ENCODE results near the gene BLOC1S6. TPM values are rescaled to one million over a fixed set of nuclear protein-coding genes. Genes with fewer than 3 reads are reported as not detected.

The BLOC1S6 gene
- total and polyA plus RNA-seq, 9 of the 15 experiments (the other 6 are each of a cell fraction or from before 2014, with no cell fraction given), result 18.2 to 72.4 (median 38.4) TPM

DNA sequence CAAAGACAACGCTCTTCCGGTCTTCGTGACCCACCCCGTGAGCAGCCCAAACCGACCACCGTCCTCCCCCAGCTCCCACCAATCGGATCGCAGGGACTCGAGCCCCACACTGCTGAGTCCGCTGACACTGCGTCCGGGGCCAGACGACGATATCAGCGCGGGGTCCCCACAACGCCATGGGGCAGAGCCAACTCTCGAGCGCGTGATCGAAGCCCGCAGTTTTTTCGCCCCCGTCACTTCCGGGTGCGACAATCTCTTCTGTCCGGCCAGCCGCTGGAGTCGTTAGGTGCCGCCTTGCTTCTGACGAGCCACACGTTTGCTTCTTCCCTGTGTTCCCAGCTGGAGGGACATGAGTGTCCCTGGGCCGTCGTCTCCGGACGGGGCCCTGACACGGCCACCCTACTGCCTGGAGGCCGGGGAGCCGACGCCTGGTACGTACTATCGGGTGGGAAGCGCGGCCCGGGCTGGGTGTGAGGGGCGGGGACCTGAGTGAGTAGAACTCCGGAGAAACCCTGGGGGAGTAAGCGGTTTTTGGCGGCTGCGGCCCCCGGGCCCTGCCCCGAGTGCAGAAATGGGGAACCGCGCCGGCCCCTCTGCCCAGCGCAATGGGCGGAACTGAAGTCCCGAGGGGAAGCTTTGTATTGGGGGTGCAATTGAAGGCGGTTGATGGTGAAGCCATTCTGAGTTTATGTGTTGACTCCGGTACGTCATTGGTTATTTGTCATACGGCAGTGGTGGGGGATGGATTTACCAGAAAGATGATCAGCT is at the start of gene BLOC1S6 (continued):
- TF ChIP-seq GABPA (tag; conservative IDR thresholded peaks at IDR 0.05; ENCODE audit: low read depth) (peak; percentile 99), CC2D1A (IDR thresholded peaks at IDR 0.05) (no peak; the same call in 1 of the 2 replicates), ZNF444 (CRISPR knock-in tag; IDR thresholded peaks at IDR 0.05) (no peak), ZNF354B (CRISPR knock-in tag; IDR thresholded peaks at IDR 0.05) (no peak), RBM34 (IDR thresholded peaks at IDR 0.05; ENCODE audit: borderline replicate concordance, insufficient read depth, low read length) (no peak), NFIC (IDR thresholded peaks at IDR 0.05) (peak; percentile 76), ZNF121 (CRISPR knock-in tag; conservative IDR thresholded peaks at IDR 0.05) (no peak), SIX5 (IDR thresholded peaks at IDR 0.05; ENCODE audit: borderline replicate concordance in 1 of 2, insufficient read depth in 1 of 2, low read depth in 1 of 2, low read length in 2 of 2) (peak in 1 of 2 experiments; percentile 8; a peak in 1 of 4 replicates), ZNF717 (CRISPR knock-in tag; IDR thresholded peaks at IDR 0.05) (no peak), HLTF (IDR thresholded peaks at IDR 0.05) (peak; percentile 49; the same call in 1 of the 2 replicates), E2F1 (CRISPR knock-in tag; IDR thresholded peaks at IDR 0.05) (0 out of 2 replicates have a peak, but pooled peaks have one; percentile 70), TAL1 (IDR thresholded peaks at IDR 0.05) (no peak), RFX7 (CRISPR knock-in tag; IDR thresholded peaks at IDR 0.05) (no peak), DIDO1 (tag; IDR thresholded peaks at IDR 0.05; ENCODE audit: low read depth) (peak; percentile 78), NR2C2 (CRISPR knock-in tag; IDR thresholded peaks at IDR 0.05) (peak; percentile 77; the same call in 1 of the 2 replicates), NR2C2 (tag; IDR thresholded peaks at IDR 0.05) (peak; percentile 80), ATF1 (CRISPR knock-in tag; IDR thresholded peaks at IDR 0.05) (no peak; the same call in 1 of the 2 replicates), ATF1 (tag; IDR thresholded peaks at IDR 0.05) (peak; percentile 98), MYC (IDR thresholded peaks at IDR 0.05; ENCODE audit: low read depth, low read length) (peak; percentile 96), MYC (CRISPR knock-in tag; IDR thresholded peaks at IDR 0.05; ENCODE audit: borderline replicate concordance, low read depth) (no peak), HMG20B (CRISPR knock-in tag; IDR thresholded peaks at IDR 0.05) (no peak), HCFC1 (IDR thresholded peaks at IDR 0.05; ENCODE audit: low read depth, low read length) (peak; percentile 66), ZNF77 (CRISPR knock-in tag; IDR thresholded peaks at IDR 0.05) (no peak)
- TF ChIP-seq, protein P1, sequence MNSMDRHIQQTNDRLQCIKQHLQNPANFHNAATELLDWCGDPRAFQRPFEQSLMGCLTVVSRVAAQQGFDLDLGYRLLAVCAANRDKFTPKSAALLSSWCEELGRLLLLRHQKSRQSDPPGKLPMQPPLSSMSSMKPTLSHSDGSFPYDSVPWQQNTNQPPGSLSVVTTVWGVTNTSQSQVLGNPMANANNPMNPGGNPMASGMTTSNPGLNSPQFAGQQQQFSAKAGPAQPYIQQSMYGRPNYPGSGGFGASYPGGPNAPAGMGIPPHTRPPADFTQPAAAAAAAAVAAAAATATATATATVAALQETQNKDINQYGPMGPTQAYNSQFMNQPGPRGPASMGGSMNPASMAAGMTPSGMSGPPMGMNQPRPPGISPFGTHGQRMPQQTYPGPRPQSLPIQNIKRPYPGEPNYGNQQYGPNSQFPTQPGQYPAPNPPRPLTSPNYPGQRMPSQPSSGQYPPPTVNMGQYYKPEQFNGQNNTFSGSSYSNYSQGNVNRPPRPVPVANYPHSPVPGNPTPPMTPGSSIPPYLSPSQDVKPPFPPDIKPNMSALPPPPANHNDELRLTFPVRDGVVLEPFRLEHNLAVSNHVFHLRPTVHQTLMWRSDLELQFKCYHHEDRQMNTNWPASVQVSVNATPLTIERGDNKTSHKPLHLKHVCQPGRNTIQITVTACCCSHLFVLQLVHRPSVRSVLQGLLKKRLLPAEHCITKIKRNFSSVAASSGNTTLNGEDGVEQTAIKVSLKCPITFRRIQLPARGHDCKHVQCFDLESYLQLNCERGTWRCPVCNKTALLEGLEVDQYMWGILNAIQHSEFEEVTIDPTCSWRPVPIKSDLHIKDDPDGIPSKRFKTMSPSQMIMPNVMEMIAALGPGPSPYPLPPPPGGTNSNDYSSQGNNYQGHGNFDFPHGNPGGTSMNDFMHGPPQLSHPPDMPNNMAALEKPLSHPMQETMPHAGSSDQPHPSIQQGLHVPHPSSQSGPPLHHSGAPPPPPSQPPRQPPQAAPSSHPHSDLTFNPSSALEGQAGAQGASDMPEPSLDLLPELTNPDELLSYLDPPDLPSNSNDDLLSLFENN (IDR thresholded peaks at IDR 0.05; ENCODE audit: low read depth in 2 of 2, low read length in 2 of 2), result no peak
- TF ChIP-seq, protein P2, sequence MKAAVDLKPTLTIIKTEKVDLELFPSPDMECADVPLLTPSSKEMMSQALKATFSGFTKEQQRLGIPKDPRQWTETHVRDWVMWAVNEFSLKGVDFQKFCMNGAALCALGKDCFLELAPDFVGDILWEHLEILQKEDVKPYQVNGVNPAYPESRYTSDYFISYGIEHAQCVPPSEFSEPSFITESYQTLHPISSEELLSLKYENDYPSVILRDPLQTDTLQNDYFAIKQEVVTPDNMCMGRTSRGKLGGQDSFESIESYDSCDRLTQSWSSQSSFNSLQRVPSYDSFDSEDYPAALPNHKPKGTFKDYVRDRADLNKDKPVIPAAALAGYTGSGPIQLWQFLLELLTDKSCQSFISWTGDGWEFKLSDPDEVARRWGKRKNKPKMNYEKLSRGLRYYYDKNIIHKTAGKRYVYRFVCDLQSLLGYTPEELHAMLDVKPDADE (conservative IDR thresholded peaks at IDR 0.05; ENCODE audit: control insufficient read depth, low read depth, low read length), result 0 out of 2 replicates have a peak, but pooled peaks have one; percentile 42

Measured in K562 (cell line).